ENCODE measurements around the gene FRMD6.
"Not testable (repeated sequence)": the region's sequence is repeated elsewhere in the genome, so short reads cannot be mapped to it uniquely, and the experiment has no call there.

The FRMD6 gene

DNA sequence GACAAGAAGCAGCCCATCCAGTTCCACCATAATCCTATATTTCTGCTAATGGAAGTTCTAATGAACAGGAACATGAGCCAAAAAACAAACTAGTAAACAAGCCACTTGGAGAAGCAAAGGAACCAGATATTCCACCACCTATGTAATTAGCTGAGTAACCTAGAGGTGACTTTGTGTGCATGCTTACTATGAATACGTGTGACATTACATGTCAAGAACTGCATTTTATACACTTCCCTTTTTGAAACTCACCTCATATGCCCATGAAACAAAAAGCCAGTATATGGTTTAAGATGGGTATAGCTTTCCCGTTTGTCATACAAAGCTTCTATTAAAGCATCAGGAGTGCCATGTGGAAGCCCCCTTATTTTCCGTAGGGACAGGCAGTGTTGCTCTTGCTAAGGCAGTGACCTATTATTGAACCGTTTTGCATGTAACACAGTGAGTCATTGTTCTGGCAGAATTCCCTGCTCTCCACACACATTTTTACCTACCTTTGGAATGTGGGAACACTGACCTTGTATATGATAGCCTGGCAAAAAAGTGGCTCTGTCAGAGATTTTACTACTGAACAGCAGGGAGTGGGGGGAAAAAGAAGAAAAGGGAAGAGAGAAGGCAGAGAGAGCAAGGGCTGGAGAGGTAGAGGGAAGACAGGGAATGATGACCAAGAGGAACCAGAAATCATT is 34.8 kb upstream of the FRMD6 start:
- Mint-ChIP-seq H3K27ac (no peak overlapping the region), H3K36me3 (ENCODE audit: insufficient read depth) (no peaks in the 10 kb centered on the region), H3K4me1 (ENCODE audit: low read depth in 2 of 2) (no peaks in the 10 kb centered on the region), H3K27me3 (peaks cover 9 to 24% of the 10 kb centered on the region in 2 donors), H3K4me3 (no peak overlapping the region), H3K9me3 (no peaks in the 10 kb centered on the region)
- no peak for ATAC-seq (replicated peaks)
- DNase-seq = no peak

DNA sequence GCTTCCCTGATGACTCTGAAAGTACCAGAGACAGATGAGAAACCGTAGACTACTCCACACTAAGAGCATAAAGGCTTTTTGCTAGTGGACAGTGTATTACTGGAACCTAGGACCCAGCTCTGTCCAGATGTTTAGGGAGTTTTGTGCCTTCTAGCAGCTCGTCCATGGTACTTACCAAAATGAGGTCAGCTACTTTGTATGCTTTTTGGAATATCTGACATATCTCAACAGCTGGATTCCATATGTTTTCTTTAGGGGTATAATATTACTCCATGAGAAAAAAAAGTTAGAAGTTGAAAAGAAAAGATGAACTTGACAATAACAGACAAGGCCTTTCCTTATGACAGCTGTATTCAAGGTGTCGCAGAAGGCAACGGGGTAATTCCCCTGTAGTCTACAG is 32.1 kb upstream of the FRMD6 start:
- H3K9me3 Mint-ChIP-seq = no peaks in the 10 kb centered on the region
- DNase-seq (no peak), ATAC-seq (replicated peaks) (no peak)
- H3K36me3 Mint-ChIP-seq (ENCODE audit: insufficient read depth) = peaks cover 3% of the 10 kb centered on the region
- H3K27me3 Mint-ChIP-seq = peaks cover 24% of the 10 kb centered on the region in 2 donors
- no peak overlapping the region for H3K27ac Mint-ChIP-seq
- no peaks in the 10 kb centered on the region for H3K4me1 Mint-ChIP-seq (ENCODE audit: low read depth in 2 of 2)
- H3K4me3 Mint-ChIP-seq = no peak overlapping the region

DNA sequence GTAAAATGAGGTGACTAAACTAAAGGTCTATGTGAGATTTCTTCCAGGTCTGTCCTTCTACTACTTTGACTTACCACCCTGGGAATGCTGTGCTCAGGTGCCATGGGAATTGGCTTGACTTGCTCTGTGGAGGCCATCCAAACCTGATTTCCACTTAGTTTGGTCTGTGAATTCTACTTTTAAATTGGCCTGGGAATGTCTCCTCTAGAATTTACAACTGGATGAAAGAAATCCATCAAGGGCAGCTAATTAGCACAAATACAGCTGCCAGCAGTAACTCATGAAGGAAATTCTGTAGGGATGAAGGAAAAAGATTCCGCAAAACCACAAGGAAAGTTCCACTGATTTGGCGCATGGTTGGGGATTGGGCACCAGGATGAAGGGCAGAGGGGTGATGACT is 31.7 kb upstream of the FRMD6 start:
- Mint-ChIP-seq H3K4me3 (no peak overlapping the region), H3K36me3 (ENCODE audit: insufficient read depth) (peaks cover 3% of the 10 kb centered on the region), H3K27ac (no peak overlapping the region), H3K27me3 (peaks cover 24 to 25% of the 10 kb centered on the region in 2 donors), H3K4me1 (ENCODE audit: low read depth in 2 of 2) (no peaks in the 10 kb centered on the region), H3K9me3 (no peaks in the 10 kb centered on the region)
- no peak for DNase-seq
- ATAC-seq (replicated peaks) = no peak

DNA sequence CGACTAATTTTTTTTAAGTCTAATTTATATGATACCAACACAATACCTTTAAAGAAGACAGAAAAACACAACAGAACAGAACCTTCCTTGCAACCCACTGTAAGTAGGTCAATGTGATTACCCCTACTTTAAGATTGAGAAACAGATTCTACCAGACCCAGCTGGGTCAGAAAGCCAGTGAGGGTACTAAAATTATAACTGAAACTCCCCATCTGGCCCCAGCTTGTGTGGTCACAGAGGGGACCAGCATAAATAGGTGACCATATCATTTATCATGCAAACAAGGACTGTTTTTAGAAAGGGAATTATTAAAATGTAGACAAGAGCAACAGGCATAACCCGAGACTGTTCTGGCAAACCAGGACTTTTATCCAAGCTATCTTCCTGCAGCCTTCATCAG is 30.1 kb upstream of the FRMD6 start:
- Mint-ChIP-seq H3K4me3 (no peak overlapping the region), H3K9me3 (no peaks in the 10 kb centered on the region), H3K27ac (no peak overlapping the region), H3K36me3 (ENCODE audit: insufficient read depth) (peaks cover 3% of the 10 kb centered on the region), H3K4me1 (ENCODE audit: low read depth in 2 of 2) (no peaks in the 10 kb centered on the region), H3K27me3 (peaks cover 21 to 27% of the 10 kb centered on the region in 2 donors)
- ATAC-seq (replicated peaks) (no peak), DNase-seq (no peak)

DNA sequence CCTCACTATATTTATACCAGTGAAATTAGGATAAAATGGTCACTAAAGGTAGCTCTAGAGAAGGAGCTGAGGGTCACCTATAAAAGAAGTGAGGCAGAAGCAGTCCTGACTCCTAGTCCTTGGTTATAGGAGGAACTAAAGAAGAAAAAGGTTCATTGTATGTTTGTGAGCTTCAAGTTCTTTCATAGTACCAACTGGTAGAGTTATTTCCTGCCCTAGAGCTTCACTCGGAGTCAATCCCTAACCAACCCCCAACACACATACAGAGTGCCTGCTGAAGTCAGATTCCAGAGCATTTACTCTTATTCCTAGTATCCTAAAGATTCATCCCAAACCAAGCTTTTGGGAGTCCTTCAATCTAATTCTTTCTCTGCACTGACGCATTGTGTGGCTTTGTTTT is 29.3 kb upstream of the FRMD6 start:
- Mint-ChIP-seq H3K27me3 (peaks cover 15 to 27% of the 10 kb centered on the region in 2 donors), H3K27ac (no peak overlapping the region), H3K36me3 (ENCODE audit: insufficient read depth) (peaks cover 3% of the 10 kb centered on the region), H3K4me1 (ENCODE audit: low read depth in 2 of 2) (no peaks in the 10 kb centered on the region), H3K4me3 (no peak overlapping the region), H3K9me3 (no peaks in the 10 kb centered on the region)
- DNase-seq = no peak
- ATAC-seq (replicated peaks) = no peak

DNA sequence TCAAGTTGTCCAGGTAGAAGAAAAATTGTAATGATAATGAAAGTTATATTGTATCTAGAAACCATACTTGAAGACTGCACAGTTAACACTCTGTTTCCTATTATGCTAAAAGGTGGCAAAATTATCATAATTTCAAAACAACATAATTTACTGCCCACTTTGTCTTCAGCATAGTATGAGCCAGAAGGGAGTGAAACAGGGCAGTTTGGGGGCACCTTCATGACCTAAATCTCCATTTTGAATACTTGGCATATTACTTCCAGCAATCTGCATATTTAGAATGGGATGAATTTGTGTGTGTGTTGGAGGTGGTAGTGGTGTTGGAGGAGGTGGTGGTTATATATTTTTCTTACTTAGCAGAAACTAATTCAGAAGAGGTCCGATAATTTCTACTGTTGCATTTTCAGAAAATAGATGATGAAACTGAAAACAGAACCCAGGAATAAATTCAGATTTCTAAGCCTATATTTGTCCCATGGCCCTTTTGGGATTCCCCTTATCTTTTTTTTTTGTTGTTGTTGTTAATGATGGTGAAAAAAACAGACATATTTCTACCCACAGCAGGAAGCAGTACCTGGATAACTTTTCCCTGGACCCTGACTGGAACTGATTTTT is 26.6 kb upstream of the FRMD6 start:
- no peak overlapping the region for H3K27ac Mint-ChIP-seq
- H3K36me3 Mint-ChIP-seq (ENCODE audit: insufficient read depth) = peaks cover 3% of the 10 kb centered on the region
- DNase-seq = no peak
- no peaks in the 10 kb centered on the region for H3K4me1 Mint-ChIP-seq (ENCODE audit: low read depth in 2 of 2)
- H3K27me3 Mint-ChIP-seq = peaks cover 9 to 27% of the 10 kb centered on the region in 2 donors
- no peaks in the 10 kb centered on the region for H3K9me3 Mint-ChIP-seq
- no peak overlapping the region for H3K4me3 Mint-ChIP-seq
- ATAC-seq (replicated peaks) = no peak

DNA sequence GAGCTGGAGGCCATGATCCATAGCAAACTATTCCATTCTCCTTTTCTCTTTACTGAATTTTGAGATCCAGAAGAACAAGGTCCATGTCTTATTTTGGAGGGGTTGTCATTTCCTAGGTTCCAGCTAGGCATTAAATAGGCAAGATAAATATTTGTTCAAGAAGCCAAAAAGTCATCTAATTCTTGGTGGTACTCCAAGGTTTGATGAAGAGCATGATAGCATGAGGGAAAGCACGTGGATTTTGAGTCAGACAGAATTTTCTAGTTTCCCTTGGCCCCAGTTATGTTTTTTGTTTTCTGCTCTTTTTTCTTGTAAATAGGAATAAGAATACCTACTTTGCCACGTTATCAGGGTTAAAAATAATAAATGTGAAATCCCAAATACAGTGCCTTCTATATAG is 25.5 kb upstream of the FRMD6 start:
- Mint-ChIP-seq H3K27me3 (peaks cover 12 to 27% of the 10 kb centered on the region in 2 donors), H3K27ac (no peak overlapping the region), H3K9me3 (no peaks in the 10 kb centered on the region), H3K4me3 (no peak overlapping the region), H3K4me1 (ENCODE audit: low read depth in 2 of 2) (no peaks in the 10 kb centered on the region), H3K36me3 (ENCODE audit: insufficient read depth) (peaks cover 3% of the 10 kb centered on the region)
- DNase-seq (no peak), ATAC-seq (replicated peaks) (no peak)

DNA sequence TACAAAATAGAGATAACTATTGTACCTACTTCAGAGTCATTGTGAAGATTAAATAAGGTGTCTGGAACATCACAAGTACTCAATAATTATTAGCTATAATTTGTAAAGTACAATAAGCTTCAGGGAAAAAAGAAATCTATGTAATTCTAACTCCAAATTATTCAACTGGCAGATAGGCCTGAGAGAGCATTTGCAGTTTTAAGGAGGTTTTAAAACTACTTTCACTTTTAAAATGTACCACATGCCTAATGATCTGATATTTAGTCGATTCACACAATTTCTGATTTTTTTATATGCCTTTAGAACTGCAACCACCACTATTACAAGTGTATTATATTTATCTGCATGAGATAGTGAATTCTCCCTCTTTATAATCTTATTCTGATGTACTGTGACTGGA is 24.9 kb upstream of the FRMD6 start:
- DNase-seq = no peak
- no peak for ATAC-seq (replicated peaks)
- Mint-ChIP-seq H3K4me3 (no peak overlapping the region), H3K4me1 (ENCODE audit: low read depth in 2 of 2) (no peaks in the 10 kb centered on the region), H3K9me3 (no peaks in the 10 kb centered on the region), H3K36me3 (ENCODE audit: insufficient read depth) (peaks cover 3% of the 10 kb centered on the region), H3K27me3 (peaks cover 18 to 32% of the 10 kb centered on the region in 2 donors), H3K27ac (no peak overlapping the region)

DNA sequence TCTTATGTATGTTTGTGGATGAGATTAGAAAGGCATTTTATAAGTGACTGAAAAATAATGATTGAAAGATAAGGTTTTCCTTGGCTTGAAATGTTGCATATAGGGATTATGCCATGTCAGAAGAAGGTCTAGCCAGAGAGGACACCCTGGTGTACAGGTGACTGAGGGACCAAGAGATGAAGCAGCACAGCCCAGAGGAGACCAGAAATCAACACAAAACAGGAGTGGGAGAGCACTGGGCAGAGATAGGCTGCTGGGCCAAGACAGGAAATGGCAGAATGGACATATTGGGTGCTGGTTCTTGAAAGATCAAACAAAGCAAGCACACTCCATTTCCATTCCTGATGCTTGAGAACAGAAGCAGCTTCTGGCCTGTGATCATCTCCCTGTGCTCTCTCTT is 24.4 kb upstream of the FRMD6 start:
- Mint-ChIP-seq H3K27me3 (peaks cover 21 to 37% of the 10 kb centered on the region in 2 donors), H3K4me3 (no peak overlapping the region), H3K4me1 (ENCODE audit: low read depth in 2 of 2) (no peaks in the 10 kb centered on the region), H3K27ac (no peak overlapping the region), H3K36me3 (ENCODE audit: insufficient read depth) (peaks cover 3% of the 10 kb centered on the region), H3K9me3 (no peaks in the 10 kb centered on the region)
- ATAC-seq (replicated peaks) (no peak), DNase-seq (no peak)

DNA sequence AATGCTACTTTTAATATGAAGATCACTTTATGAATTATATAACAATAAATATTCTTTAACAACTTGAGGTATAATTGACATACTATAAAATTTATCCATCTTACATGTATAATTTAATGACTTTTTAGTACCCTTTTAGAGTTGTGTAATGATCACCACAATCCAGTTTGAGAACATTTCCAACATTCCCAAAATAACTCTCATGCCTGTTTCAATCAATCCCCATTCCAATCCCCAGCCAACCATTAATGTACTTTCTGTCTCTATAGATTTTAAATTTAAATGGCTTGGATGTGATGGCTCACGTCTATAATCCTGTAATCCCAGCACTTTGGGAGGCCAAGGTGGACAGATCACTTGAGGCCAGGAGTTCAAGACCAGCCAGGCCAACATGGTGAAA is 23.5 kb upstream of the FRMD6 start:
- H3K27me3 Mint-ChIP-seq = peaks cover 21 to 42% of the 10 kb centered on the region in 2 donors
- no peak for DNase-seq

DNA sequence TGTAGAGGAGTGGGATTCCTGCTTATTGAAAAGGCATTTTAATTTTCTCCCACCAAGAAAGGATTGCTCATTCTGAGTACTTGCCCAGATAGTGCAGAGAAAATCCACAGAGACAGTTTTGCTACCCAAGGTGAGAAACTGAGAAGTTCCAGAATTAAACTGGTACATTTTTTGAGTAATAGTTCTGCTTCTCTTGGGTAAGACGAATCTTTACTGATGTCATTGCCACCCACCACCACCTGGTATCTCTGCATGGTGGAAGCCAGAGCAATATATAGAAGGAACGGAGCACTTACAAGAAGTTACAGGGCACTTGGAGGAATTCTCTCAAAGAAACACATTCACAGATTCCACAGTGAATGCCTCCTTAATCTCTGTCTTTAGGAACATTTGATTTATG is 20.7 kb upstream of the FRMD6 start:
- DNase-seq (no peak), ATAC-seq (replicated peaks) (no peak)
- H3K27ac Mint-ChIP-seq = no peak overlapping the region
- no peaks in the 10 kb centered on the region for H3K9me3 Mint-ChIP-seq
- peaks cover 18 to 39% of the 10 kb centered on the region in 2 donors for H3K27me3 Mint-ChIP-seq
- no peak overlapping the region for H3K4me3 Mint-ChIP-seq
- H3K4me1 Mint-ChIP-seq (ENCODE audit: low read depth in 2 of 2) = no peaks in the 10 kb centered on the region
- no peaks in the 10 kb centered on the region for H3K36me3 Mint-ChIP-seq (ENCODE audit: insufficient read depth)

More for the DNA sequence above, 23.5 kb upstream of the FRMD6 start:
- Mint-ChIP-seq H3K4me1 (ENCODE audit: low read depth in 2 of 2) (no peaks in the 10 kb centered on the region), H3K4me3 (no peak overlapping the region), H3K36me3 (ENCODE audit: insufficient read depth) (no peaks in the 10 kb centered on the region), H3K9me3 (no peaks in the 10 kb centered on the region), H3K27ac (no peak overlapping the region)
- ATAC-seq (replicated peaks) = no peak

DNA sequence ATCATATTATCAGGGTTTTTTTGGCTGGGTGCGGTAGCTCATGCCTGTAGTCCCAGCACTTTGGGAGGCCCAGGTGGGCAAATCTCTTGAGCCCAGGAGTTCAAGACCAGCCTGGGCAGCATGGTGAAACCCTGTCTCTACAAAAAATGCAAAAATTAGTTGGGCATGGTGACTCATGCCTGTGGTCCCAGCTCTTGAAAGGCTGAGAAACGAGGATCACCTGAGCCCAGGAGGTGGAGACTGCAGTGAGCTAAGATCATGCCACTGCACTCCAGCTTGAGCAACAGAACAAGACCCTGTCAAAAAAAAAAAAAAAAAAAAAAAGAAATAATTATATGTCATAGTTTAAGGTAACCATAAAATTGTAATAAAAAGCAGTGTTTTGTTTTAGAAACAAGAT is 18.4 kb upstream of the FRMD6 start:
- not testable (repeated sequence) for ATAC-seq (replicated peaks); H3K4me3 Mint-ChIP-seq; H3K9me3 Mint-ChIP-seq; H3K27ac Mint-ChIP-seq; H3K4me1 Mint-ChIP-seq (ENCODE audit: low read depth in 2 of 2); H3K36me3 Mint-ChIP-seq (ENCODE audit: insufficient read depth); DNase-seq
- H3K27me3 Mint-ChIP-seq = peaks cover 34 to 57% of the 10 kb centered on the region in 2 donors

DNA sequence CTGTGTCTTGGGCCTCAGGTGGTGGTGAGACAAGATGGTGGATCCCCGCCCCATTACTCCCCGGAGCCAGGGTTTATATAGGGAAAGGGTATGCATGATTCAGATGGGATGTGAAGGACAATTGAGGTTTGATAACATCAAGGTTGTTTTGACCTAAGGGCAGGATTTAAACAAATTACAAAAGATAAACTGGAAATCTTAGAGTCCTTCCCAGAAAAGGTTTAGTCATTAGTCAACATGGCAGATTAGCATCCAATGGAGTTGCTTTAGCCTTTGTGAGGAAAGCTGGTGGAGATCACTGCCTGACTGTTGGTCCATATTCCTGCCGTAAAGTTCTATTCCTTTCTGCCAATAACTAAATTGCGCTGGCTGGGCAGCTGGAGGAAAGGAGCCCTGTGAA is 15.6 kb upstream of the FRMD6 start:
- peaks cover 32 to 61% of the 10 kb centered on the region in 2 donors for H3K27me3 Mint-ChIP-seq
- ATAC-seq (replicated peaks) (no peak), DNase-seq (no peak)
- H3K9me3 Mint-ChIP-seq = no peaks in the 10 kb centered on the region
- no peak overlapping the region for H3K4me3 Mint-ChIP-seq
- no peak overlapping the region for H3K27ac Mint-ChIP-seq
- H3K36me3 Mint-ChIP-seq (ENCODE audit: insufficient read depth) = no peaks in the 10 kb centered on the region
- no peaks in the 10 kb centered on the region for H3K4me1 Mint-ChIP-seq (ENCODE audit: low read depth in 2 of 2)

All from effector memory CD8-positive, alpha-beta T cell (primary cell).